HG03064 (cell line): ENCODE measurements around the gene GCC1.

Experiments used
- ATAC-seq: cut with Tn5 transposase; IDR thresholded peaks from one replicate; pipeline ENCODE4 v1.9.1; 2021; ENCODE audit warnings: low read depth; ENCODE audit not compliant: unreplicated experiment

Gene GCC1

DNA sequence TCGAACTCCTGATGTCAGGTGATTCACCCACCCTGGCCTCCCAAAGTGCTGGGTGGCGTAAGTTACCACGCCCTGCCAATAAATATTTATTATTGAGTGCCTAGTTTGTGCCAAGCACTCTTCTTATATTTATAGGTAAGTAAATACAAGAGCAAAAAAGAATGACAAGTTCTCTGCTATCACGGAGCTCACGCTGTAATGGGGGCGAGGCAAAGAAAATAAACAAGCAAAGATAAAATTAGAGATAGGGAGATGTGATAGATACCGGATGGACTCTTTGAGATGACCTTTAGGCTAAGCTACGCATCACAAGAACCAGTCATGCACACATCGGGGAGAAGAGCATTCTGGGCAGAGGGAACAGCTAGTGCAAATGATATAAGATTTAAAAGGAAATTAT, 46.3 kb downstream of the GCC1 start:
- no peak for ATAC-seq

DNA sequence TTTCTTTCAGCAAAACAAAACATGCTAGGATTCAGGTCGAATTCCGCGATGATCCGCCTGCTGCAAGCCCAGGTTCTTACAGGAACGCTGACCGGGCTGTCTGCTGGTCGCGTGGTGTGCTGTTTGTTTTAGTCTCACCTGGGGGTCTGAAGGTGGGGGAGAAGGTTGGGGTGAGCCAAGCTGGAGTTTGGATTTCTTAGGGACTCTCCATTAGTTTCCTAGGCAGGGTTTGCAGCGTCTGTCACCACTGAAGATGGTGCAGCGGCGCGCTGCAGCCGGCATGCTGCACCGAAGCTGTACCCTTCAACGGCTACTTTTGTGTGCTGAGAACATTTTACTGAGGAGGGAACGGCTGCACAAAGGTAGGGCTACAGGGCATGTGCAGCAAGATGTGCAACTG, 48.7 kb downstream of the GCC1 start:
- no peak for ATAC-seq

DNA sequence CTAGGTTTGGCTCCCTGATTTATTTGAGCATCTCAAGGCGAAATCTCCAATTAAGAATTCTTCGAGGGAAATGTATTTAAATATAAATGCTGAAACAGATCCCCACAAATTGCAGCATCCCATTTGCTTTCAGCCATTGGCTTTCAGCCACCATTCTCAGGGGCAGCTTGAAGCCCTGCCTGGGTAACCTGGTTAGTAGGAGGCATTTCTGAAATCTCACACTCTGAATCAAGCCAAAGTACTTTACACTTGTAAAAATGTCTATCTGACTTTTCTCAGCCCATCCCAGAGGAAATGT, 49.1 kb downstream of the GCC1 start:
- no peak for ATAC-seq

DNA sequence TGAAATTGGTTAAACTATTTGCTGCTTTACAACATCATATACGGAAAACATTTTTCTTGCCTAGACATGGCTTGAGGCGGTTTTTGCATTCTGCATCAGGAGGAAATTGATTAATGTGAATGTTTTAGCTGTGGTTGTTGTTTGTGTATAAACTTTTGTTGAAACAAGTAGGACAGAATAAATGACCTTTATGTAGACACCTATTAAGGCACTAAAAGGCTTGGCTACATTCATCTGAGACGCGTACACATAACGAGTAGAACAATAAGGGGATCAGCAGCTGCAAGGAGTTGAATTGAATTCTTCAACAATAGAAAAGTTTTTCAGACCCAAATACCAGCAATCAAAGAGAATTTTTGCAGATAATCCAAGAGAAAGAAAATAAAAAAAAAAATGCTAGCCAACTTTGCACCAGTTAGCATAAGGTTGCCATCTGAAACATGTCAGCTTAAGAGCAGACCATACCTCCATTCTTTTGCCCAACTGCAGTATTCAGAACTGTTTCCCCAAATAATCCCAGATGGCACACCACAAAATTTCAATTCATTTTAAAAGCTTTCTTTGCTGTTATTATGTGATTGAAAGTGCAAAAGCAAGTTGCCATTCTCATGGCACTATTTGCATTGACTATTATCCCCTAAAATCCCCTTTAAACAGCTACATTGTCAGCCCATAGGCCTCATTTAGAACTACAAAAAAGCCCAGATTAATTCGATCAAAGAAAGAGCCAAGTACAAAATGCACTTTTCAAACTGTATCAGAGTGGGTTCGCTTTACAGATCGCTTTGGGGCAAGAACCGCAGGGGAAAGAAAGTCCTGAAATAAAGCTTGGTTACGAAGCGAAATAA, 49.6 kb downstream of the GCC1 start:
- ATAC-seq: no peak

DNA sequence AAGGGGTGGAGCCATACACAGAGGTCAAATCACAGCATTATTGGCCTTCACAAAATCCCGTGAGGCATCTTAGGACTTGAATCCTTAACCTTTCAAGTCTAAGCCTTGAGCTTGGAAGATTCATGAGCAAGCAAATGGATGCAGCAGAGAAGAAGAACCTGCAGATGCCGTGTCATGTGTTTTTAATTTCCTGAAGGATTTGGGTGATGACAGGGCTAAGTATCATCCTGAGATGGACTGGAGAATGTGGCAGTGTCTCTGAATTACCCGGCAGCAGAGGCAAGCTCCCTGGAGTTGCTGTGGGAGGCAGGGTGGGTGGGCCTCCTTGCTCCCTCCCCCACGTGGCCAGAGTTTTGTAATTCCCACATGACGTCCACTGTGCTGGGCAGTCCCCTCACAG, 50.8 kb downstream of the GCC1 start:
- ATAC-seq: no peak

DNA sequence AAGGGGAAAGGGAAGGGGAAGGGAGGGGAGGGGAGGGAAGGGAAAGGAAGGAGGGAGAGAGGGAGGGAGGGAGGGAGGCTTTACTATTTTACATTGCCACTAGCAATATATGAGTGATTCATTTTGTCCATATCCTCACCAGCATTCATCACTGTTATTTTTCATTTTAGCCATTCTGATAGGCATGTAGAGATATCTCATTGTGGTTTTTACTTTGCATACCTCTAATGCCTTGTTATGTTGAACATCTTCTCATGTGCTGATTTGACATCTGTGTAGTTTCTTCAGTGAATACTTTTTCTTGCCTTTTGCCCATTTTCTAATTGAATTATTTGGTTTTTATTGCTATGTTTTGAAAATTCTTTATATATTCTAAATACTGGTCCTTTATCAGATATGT, 52.7 kb downstream of the GCC1 start:
- no peak for ATAC-seq

DNA sequence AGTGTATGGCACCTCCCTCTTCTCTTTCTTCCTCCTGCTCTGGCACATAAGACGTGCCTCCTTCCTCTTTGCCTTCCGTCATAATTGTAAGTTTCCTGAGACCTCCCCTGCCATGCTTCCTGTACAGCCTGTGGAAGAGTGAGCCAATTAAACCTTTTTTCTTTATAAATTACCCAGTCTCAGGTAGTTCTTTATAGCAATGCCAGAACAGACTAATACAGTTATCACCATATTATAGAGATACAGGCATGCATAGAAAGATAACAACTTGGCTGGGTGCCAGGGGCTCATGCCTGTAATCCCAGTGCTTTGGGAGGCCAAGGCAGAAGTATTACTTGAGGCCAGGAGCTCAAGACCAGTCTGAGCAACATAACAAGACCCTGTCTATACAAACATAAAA, 53.2 kb downstream of the GCC1 start:
- ATAC-seq: no peak
